ENCODE measurements around the gene CAP1. TPM values are rescaled to one million over a fixed set of nuclear protein-coding genes. Genes with fewer than 3 reads are reported as not detected.
"Not testable (repeated sequence)": the region's sequence is repeated elsewhere in the genome, so short reads cannot be mapped to it uniquely, and the experiment has no call there.

The CAP1 gene
- total RNA-seq, 1 donor from 2014 or later = 66.0 TPM

DNA sequence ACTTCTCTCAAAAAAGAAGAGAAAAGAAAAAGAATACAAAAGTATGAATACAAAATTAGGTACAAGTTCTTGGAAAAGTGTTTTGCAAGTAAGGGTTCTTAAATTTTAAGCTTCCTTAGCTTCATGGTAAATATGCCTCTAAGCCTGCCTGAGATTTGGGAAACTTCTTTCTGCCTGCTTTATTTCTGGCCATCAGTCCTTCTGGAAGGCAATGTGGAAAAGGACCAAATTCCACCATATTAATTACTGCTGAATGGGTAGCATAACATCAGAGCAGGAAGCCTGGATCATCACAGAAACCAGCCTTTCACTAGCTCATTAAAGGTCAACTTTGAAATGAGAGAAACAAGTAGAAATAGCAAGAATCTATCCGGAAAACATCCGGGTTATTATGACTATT lies 39.1 kb upstream of the CAP1 start:
- H3K27me3 ChIP-seq (ENCODE audit: low read depth) = no peaks in the 10 kb centered on the region
- no peaks in the 10 kb centered on the region for H3K36me3 ChIP-seq
- no peak for TF ChIP-seq CTCF (IDR thresholded peaks at IDR 0.05; ENCODE audit: borderline replicate concordance)
- H3K27ac ChIP-seq (replicated peaks) = no peak overlapping the region
- peaks cover 3% of the 10 kb centered on the region for H3K9me3 ChIP-seq (replicated peaks)
- no peaks in the 10 kb centered on the region for H3K4me1 ChIP-seq
- H3K4me3 ChIP-seq = no peak overlapping the region
- DNase-seq = no peak
- intact Hi-C loops (cut with micrococcal nuclease) = no loop called here

DNA sequence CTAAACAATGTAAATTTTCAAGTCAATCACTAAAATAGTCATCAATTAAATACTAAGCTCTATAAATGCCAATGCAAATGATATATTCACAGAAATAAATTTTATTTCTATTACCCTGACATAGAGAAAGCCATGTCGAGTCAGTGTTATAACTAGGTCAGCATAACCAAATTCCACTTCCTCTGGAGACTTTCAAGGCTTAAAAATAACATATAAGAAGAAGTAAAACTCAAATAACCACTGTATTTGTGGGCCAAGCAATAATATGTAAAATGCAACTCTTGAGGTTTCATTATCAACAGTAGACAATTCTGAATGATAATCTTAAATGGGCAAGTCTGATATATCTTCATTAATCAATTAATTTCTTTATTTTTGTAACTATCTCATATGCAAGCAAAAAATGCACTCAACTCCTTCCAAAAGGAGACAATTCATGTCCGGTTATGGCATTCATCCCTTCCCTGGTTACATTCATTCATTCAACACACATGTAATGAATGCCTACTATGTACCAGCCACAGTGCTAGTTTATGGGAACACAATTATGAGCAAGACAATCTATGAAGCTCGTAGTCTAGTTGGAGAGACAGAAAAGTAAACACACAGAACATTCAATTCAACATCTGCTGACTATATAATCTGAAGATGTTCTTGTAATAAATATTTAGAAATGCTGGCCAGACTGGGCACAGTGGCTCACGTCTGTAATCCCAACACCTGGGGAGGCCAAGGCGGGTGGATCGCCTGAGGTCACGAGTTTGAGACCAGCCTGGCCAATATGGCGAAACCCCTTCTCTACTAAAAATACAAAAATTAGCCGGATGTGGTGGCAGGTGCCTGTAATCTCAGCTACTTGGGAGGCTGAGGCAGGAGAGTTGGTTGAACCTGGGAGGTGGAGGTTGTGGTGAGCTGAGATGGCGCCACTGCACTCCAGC lies 37.1 kb upstream of the CAP1 start:
- TF ChIP-seq CTCF (IDR thresholded peaks at IDR 0.05; ENCODE audit: borderline replicate concordance) = no peak
- no peak for DNase-seq
- intact Hi-C loops (cut with micrococcal nuclease) = no loop called here
- H3K4me3 ChIP-seq = no peak overlapping the region
- no peak overlapping the region for H3K27ac ChIP-seq (replicated peaks)
- H3K27me3 ChIP-seq (ENCODE audit: low read depth) = peaks cover 3% of the 10 kb centered on the region
- H3K9me3 ChIP-seq (replicated peaks) = peaks cover 3% of the 10 kb centered on the region
- no peaks in the 10 kb centered on the region for H3K4me1 ChIP-seq
- H3K36me3 ChIP-seq = no peaks in the 10 kb centered on the region

DNA sequence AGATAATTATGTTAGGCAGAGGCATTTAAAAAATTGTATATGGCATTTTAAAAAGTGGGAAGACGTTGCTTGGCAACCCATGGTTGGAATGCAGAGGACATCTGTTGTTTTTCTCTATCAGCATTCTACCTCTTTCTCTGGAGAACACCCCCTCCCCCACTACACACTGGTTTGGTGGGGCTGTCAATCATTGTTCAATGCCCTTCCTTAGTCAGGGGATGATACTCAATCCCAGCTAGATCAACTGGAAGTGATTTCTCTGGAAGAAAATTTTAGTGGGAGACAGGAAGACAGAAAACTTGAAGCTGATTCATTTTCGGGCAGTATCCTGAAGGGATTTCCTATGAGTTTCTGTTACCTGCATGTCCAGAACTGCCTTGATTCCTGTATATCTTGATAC lies 35.7 kb upstream of the CAP1 start:
- peaks cover 3% of the 10 kb centered on the region for H3K9me3 ChIP-seq (replicated peaks)
- no peaks in the 10 kb centered on the region for H3K4me1 ChIP-seq
- DNase-seq = no peak
- TF ChIP-seq CTCF (IDR thresholded peaks at IDR 0.05; ENCODE audit: borderline replicate concordance) = no peak
- no peaks in the 10 kb centered on the region for H3K36me3 ChIP-seq
- intact Hi-C loops (cut with micrococcal nuclease) = no loop called here
- no peak overlapping the region for H3K27ac ChIP-seq (replicated peaks)
- no peak overlapping the region for H3K4me3 ChIP-seq
- H3K27me3 ChIP-seq (ENCODE audit: low read depth) = peaks cover 3% of the 10 kb centered on the region

DNA sequence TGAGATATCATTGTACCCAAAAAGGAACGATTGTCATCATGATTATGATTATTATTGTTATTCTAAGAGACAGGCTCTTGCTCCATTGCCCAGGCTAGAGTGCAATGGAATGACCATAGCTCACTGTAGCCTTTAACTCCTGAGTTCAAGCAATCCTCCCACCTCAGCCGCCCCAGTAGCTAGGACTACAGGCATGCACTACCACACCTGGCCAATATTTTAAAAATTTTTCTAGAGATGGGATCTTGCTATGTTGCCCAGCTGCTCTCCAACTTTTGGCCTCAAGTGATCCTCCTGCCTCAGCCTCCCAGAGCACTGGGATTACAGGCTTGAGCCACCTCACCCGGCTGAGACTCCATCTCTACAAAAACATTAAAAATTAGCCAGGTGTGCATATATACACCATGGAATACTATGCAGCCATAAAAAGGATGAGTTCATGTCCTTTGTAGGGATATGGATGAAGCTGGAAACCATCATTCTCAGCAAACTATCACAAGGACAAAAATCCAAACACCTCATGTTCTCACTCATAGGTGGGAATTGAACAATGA lies 33.0 kb upstream of the CAP1 start:
- H3K27ac ChIP-seq (replicated peaks); H3K36me3 ChIP-seq; H3K27me3 ChIP-seq (ENCODE audit: low read depth); H3K4me3 ChIP-seq; H3K4me1 ChIP-seq; intact Hi-C loops (cut with micrococcal nuclease); DNase-seq; H3K9me3 ChIP-seq (replicated peaks): not testable (repeated sequence)

DNA sequence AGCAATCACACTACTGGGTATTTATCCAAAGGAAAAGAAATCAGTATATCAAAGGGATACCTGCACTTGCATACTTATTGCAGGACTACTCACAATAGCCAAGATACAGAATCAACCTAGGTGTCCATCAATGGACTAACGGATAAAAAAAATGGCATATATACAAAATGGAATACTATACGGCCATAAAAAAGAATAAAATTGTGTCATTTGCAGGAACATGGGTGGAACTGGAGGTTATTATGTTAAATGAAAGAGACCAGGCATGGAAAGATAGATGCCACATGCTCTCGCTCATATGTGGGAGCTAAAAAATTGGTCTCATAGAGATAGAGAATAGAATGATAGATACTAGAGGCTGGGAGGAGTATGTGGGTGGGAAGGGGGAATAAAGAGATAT lies 29.3 kb upstream of the CAP1 start:
- Histone ChIP-seq H3K4me1 (no peaks in the 10 kb centered on the region), H3K27me3 (ENCODE audit: low read depth) (peaks cover 3% of the 10 kb centered on the region), H3K27ac (replicated peaks) (no peak overlapping the region), H3K4me3 (no peak overlapping the region), H3K36me3 (no peaks in the 10 kb centered on the region), H3K9me3 (replicated peaks) (no peaks in the 10 kb centered on the region)
- no peak for DNase-seq
- intact Hi-C loops (cut with micrococcal nuclease) = no loop called here
- no peak for TF ChIP-seq CTCF (IDR thresholded peaks at IDR 0.05; ENCODE audit: borderline replicate concordance)

GRCh38 chr1:40014253-40014706 lies 26.2 kb upstream of the CAP1 start:
- no peaks in the 10 kb centered on the region for H3K9me3 ChIP-seq (replicated peaks)
- DNase-seq = no peak
- intact Hi-C loops (cut with micrococcal nuclease) = no loop called here
- H3K27me3 ChIP-seq (ENCODE audit: low read depth) = peaks cover 5% of the 10 kb centered on the region
- no peak overlapping the region for H3K27ac ChIP-seq (replicated peaks)
- no peaks in the 10 kb centered on the region for H3K4me1 ChIP-seq
- H3K4me3 ChIP-seq = no peak overlapping the region
- TF ChIP-seq CTCF (IDR thresholded peaks at IDR 0.05; ENCODE audit: borderline replicate concordance) = no peak
- H3K36me3 ChIP-seq = no peaks in the 10 kb centered on the region

All from left ventricle myocardium inferior (tissue), 1 donor.